ENCODE measurements around the gene NBEAL1.
"Not testable (repeated sequence)": the region's sequence is repeated elsewhere in the genome, so short reads cannot be mapped to it uniquely, and the experiment has no call there.

NBEAL1 gene

DNA sequence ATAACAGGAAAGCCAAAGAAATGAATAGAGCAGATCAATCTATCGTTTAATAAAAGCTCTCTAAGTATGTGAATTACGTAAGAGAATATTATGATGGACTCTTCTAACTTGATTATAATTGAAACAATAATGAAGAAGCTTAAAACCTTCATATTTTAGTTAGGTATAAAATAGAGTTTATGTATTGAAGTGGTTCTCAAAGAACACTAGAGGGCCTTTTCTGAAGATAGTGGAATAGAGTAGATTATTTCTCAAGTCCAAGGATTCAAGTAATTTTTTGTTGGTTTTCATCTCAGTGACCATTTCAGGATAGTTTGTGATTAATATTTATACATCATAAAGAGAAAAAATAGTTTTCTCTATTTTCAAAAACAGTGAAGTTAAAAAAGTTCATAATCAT lies 97.7 kb downstream of the NBEAL1 start:
- no peak for DNase-seq (ENCODE audit: low read depth in 3 of 3)

DNA sequence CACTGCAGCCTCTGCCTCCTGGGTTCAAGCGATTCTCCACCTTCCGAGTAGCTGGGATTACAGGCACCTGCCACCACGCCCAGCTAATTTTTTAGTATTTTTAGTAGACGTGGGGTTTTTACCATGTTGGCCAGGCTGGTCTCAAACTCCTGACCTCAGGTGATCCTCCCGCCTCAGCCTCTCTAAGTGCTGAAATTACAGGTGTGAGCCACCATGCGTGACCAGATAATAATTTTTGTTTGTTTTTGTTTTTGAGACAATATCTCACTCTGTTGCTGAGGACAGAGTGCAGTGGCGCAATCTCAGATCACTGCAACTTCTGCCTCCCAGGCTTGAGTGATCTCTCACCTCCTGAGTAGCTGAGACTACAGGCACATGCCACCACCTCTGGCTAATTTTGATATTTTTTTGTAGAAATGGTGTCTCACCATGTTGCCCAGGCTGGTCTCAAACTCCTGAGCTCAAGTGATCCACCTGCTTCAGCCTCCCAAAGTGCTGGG lies 100.6 kb downstream of the NBEAL1 start:
- DNase-seq (ENCODE audit: low read depth in 3 of 3), result not testable (repeated sequence)

DNA sequence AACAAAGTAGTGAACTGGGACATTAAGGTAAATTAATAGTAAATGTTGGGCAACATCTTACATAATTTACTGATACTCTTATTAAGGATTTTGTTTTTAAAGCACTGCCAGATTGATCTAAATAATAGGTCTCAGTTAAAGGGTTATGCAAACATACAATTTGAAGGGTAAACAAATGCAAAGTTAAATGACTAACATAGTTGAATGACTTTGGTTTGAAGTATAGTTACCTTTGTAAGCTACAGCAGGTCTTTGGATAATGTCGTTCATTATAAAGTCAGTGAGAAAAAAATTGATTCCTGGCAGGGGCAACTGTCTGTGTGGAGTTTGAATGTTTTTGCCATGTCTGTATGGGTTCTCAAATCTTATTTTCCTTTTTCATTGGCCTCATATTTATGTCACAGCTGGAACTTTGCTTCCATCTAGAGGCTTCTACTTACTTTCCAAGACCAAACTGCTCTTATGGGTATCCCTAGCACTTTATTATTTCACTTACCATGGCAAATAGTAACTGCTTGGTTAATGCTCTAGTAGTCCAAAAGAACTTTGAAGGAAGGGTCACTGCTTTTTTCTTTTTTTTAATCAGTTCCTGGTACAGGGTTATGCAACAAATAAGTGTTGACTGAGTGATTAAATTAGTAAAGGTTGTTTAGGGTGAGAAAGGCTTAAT lies 107.8 kb downstream of the NBEAL1 start:
- no peak for DNase-seq (ENCODE audit: low read depth in 3 of 3)

DNA sequence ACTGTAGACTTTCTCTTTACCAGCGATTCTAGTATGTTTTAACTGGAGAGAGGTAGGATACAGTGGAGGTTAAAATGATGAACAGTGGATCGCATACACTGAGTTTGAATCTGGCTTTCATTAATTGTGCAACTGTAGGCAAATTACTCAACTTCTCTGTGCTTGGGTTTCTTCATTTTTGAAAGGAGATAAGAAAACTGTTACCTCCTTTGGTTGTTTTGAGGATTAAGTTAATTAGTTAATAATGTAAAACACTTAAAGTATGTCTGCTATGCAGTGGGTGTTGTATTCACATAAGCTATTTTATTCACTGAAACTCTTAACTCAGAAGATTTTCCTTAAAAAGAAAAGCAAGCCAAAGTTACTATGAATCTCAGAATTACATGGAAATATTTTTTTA lies 112.3 kb downstream of the NBEAL1 start:
- no peak for DNase-seq (ENCODE audit: low read depth in 3 of 3)

DNA sequence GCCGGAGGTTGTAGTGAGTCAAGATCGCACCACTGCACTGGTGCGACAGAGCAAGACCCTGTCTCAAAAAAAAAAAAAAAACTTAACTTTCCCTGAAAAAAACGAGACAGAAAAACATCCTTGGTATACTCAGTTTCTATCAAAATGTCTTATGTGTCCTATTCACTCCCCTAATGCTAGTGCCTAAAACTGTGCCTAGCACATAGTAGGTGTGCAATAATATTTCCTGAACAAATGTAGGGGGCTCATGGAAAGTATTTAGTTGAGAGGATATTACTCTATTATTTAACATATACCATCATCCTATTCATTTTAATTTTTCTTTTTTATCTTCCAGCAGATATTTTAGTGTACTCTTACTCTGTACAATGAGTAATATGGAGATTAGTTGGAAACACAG lies 120.4 kb downstream of the NBEAL1 start:
- no peak for DNase-seq (ENCODE audit: low read depth in 3 of 3)

DNA sequence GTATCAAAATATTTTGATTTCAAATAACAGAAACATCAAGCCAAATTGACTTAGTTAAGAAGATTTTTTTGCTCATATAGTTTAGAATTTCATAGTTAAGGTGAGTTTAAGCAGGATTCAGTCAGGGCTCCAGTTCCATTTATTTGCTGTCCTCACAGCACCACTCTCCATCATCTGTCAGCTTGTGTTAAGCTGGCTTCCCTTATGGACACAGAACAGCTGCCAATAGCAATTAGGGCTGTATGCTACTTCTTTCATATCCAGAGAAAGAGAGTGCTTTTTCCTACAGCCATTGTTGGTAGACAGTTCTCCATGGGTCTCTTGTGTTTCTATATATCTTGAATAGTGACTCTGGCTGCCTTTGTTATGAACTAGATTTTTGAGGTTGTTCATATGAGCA lies 128.7 kb downstream of the NBEAL1 start:
- no peak for DNase-seq (ENCODE audit: low read depth in 3 of 3)

DNA sequence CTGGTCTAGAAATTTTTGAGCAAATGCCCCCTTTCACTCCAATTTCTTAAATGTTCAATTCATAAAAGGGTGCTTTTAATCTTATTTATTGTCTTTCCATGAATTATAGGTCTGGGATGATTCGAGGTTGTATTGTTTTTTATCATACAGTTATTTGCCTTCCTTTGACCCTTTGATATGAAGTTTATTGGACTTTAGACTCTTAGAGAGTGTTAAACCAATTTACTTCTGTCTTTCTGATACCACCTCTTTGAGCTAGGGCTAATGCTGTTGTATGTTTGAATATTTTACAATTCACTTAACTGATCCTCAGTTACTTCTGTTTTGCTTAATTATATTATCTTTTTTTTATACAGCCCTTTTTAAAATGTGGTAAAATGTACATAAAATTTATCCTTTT lies 134.5 kb downstream of the NBEAL1 start:
- DNase-seq (ENCODE audit: low read depth in 3 of 3), result no peak

DNA sequence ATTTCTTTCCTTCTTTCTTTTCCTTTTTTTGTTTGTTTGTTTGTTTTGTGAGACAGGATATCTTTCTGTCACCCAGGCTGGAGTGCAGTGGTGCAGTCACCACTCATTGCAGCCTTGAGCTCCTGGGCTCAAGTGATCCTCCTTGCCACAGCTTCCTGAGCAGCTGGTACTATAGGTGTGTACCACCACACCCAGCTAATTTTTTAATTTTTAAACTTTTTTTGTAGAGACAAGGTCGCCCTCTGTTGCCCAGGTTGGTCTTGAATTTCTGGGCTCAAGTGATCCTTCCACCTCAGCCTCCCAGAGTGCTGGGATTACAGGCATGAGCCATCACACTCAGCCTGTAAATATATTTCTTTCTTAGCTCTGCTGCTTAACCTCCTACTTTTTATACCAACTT lies 140.7 kb downstream of the NBEAL1 start:
- DNase-seq (ENCODE audit: low read depth in 3 of 3), result no peak

DNA sequence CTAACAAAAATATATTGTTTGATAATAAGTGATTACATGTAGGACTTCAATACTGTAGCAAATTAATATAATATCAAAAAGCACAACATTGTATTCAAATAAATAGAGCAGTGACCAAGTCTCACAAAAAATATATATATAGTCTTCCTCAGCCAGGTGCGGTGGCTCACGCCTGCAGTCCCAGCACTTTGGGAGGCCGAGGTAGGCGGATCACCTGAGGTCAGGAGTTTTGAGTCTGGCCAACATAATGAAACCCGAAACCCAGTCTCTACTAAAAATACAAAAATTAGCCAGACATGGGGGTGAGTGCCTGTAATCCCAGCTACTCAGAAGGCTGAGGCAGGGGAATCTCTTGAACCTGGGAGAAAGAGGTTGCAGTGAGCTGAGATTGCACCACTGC lies 148.0 kb downstream of the NBEAL1 start:
- DNase-seq (ENCODE audit: low read depth in 3 of 3), result not testable (repeated sequence)

DNA sequence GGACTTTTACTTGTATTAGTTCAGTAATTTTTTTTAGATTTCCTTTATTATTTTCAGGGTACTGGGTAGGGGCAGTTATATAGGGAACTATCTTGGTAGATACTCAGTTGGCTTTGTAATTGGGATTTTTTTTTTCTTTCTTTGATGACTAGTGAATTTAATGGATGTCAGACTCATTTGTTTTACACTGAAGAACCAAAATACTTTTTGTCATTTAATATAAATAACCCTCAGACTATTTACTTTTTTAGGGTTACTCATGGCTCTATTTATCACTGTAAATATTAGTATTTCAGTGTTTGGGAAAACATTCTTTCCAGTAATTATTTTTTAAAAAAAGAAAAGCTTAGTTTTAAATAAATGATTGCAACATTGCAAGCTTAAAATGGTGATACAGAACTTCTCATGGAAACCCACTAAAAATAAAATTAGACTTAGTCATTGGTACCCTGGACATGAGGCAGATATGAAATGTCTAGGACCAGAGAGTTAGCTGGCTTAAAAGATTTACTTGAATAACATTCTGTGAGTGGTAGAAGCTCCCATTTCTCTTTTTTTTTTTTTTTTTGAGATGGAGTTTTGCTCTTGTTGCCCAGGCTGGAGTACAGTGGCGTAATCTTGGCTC lies 149.7 kb downstream of the NBEAL1 start:
- no peak for DNase-seq (ENCODE audit: low read depth in 3 of 3)

DNA sequence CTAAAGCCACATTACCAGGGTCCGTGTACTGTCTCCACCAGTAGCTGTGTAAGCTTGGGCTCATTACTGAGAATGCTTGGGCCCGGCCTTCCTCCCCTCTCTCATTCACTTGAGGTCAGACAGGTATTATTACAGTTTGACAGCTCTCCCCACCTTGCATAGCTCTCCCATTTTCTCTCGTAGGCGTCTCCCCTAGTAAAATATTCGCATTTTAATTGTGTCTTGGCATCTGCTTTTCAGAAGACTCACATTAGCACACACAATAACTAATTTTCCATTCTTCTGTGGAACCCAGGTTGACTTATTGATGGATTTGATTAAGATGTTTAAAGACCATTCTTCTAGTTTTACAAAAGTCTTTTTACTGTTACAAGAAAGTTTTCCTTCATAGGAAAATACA lies 153.1 kb downstream of the NBEAL1 start:
- no peak for DNase-seq (ENCODE audit: low read depth in 3 of 3)

DNA sequence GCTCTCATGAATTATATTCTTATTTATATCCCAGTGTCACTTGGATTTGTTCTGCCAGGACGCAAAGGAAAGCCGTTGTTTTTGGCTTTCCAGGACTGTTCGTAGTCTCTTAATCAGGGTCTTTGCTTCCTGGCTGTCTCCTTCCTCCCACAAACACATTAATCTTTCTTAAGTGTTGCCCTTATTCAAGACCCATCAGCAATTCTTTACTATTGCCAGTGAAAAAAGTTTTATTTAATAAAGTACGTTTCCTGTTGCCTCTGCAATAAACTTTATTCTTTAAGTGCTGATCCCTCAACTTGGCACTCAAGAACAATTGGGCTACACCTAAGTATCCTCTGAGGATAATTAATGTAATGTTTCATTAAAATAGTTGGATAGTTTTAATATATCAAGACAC lies 155.8 kb downstream of the NBEAL1 start:
- no peak for DNase-seq (ENCODE audit: low read depth in 3 of 3)

DNA sequence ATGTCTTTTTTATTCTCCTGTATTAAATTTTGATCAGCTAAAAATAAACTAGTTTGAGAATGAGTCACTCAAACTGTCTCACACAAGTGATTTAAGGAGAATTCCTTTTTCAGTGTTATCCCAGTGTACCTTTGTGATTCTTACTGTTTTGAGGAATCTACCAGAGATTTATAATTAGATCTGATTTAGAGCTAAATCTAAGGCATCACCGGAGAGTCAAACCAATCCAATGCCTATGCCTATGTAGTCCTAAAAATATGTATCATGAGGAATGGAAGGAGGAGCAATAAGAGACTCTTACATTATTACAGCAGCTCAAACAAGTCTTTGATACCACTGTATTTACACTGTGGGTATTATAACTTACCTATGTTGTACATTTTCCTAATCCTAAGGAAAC lies 160.7 kb downstream of the NBEAL1 start:
- DNase-seq (ENCODE audit: low read depth in 3 of 3), result no peak

DNA sequence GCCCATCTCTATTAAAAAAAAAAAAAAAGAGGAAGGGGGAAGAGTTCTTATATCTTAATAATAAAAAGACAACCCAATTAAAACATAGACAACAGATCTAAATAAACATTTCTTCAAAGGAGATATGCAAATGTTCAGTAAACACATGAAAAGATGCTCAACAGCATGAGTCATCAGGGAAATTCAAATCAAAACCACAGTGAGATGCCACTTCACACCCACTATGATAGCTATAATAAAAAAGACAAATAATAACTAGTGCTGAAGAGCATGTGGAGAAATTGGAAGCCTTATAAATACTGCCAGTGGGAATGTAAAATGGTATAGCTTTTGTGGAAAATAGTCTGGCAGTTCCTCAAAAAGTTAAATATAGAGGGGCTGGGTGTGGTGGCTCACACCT lies 162.7 kb downstream of the NBEAL1 start:
- DNase-seq (ENCODE audit: low read depth in 3 of 3), result no peak

DNA sequence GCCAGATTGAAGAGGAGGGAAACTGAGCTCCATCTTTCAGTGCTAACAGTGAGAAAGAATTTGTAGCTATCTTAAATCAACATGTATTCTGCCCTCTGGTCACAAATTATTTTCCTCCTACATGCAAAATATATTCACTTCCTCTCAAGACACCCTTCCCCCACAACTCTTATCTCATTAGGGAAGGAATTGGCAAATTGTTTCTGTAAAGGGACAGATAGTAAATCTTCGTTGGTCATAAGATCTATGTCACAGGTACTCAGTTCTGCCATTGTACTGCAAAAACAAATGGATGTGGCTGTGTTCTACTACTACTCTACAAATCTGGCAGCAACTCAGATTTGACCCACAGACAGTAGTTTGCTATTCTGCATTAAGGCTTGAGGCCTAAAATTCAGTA lies 171.2 kb downstream of the NBEAL1 start:
- no peak for DNase-seq (ENCODE audit: low read depth in 3 of 3)

DNA sequence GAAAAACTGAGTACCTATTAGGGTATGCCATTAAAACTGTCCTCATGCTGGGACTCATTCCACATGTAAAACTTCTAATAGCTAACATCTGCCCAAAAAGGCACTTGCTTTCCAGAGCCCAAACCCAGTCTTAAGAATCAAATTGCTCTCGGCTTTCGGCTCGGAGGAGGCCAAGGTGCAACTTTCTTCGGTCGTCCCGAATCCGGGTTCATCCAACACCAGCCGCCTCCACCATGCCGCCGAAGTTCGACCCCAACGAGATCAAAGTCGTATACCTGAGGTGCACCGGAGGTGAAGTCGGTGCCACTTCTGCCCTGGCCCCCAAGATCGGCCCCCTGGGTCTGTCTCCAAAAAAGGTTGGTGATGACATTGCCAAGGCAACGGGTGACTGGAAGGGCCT lies 175.9 kb downstream of the NBEAL1 start:
- DNase-seq (ENCODE audit: low read depth in 3 of 3), result not testable (repeated sequence)

DNA sequence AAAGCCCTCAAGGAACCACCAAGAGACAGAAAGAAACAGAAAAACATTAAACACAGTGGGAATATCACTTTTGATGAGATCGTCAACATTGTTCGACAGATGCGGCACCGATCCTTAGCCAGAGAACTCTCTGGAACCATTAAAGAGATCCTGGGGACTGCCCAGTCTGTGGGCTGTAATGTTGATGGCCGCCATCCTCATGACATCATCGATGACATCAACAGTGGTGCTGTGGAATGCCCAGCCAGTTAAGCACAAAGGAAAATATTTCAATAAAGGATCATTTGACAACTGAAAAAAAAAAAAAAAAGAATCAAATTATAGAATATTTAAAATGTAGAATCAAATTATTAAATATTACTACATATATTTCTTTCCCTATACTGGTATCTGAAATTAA lies 176.4 kb downstream of the NBEAL1 start:
- not testable (repeated sequence) for DNase-seq (ENCODE audit: low read depth in 3 of 3)

DNA sequence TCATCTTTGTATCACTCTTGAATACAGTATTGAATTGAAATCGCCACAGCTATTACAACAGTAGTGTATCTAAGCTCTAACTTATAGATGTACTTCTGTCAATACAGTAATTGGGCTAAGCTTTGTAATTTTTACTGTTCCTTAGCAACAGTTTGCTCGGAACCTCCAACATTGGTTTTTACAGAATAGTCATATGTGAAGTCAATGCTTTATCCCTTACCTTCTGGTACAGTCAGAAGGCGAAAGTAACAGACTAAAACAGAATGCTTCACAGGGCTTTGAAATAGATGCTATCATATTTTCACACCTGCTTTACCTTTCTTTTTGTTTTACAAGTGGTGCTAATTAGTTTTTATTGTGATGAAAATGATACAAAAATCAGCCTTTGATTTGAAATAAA lies 177.3 kb downstream of the NBEAL1 start:
- DNase-seq (ENCODE audit: low read depth in 3 of 3), result no peak

DNA sequence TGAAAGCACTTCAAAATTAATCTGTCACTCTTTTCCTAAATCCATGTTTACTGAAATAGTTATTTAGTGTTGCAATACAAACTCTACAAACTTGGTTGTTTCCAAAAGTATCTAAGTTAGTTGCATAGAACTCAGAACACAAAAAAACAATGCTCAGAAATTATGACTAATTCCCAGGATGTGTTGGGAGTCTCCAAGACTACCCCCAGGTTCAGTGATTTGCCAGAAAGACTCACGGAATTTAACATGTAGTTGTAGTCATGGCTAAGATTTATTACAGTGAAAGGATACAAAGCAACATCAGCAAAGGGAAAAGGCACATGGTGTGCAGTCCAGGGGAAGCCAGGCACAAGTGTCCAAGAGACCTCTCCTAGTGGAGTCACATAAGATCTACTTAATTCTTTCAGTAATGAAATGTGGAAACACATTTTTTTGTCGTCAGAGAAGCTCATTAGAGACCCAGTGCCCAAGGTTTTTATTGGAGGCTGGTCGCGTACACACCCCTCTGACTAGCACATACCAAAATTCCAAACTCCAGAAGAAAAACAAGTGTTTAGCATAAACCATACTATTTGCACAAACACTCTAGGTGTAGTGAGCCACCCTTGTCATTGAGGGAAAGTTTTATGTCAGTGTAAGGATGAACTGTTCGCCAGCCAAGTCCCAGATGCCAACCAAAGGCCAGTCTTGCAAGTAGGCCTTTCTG lies 180.8 kb downstream of the NBEAL1 start:
- DNase-seq (ENCODE audit: low read depth in 3 of 3), result no peak

DNA sequence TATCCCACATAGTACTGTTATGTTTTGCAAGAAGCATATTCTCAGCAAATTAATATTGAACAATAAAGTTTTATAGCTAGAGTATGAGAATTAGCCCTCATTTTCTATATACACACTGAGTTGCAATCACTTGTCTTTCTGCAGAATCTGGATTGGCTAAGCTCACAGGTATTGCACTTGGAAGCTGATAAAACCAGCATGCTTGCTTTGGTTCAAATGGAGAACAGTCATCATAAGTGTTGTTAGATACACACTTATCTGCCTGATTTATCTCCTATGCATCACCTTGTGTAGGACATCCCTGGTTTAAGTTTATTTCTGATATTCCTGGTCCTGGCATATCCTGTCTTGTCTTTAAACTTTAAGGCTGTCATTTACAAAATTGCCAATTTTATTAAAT lies 186.2 kb downstream of the NBEAL1 start:
- DNase-seq (ENCODE audit: low read depth in 3 of 3), result no peak

DNA sequence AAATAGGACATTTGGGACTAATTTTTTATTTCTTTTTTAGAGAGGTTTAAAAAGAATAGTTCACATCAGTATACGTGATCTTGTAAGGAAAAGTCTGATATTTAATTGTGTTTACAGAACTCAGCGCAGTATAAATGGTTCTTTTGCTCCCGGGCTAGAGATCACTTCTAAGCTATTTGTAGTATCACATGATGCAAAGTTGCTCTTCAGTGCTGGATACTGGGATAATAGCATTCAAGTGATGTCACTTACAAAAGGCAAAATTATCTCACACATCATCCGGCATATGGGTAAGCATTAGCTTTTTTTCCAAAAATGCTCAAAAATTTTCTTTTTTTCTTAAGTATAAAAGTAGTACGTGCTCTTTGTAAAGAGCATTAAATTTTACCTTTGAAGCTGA lies 186.8 kb downstream of the NBEAL1 start:
- DNase-seq (ENCODE audit: low read depth in 3 of 3), result no peak

DNA sequence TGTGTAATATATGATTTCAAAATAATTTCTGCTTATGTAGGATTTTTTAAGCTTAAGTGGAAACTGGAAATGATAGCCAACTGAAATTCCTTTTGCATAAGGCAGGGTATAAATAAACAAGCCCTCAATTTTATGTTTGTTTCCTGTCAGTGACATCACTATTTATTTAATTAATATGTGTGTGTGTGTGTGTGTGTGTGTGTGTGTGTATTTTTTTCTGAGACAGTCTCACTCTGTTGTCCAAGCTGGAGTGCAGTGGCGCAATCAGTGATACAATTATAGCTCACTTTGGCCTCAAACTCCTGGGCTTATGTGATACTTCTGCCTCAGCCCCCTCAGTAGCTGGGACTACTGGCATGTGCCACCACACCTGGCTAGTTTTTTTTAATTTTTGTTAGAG lies 194.9 kb downstream of the NBEAL1 start:
- no peak for DNase-seq (ENCODE audit: low read depth in 3 of 3)

DNA sequence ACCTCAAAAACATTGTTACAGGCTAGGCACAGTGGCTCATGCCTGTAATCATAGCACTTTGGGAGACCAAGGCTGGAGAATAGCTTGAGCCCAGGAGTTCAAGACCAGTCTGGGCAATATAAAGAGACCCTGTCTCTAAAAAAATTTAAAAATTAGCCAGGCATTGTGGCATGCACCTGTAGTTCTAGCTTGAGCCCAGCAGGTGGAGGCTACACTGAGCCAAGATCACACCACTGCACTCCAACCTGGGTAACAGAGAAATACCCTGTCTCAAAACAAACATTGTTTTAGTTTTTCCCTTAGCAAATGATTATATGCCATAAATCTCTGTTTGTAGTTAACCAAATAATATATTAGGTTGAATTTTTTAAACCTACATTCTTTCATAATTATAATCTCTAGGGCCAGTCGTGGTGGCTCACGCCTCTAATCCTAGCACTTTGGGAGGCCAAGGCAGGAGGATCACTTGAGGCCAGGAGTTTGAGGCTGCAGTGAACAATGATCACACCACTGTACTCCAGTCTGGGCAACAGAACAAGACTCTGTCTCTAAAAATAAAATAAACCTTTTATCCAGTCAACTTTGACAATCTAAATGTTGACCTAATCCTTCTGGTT lies 210.9 kb downstream of the NBEAL1 start:
- no peak for DNase-seq (ENCODE audit: low read depth in 3 of 3)
